NCI-H128 (cell line): ENCODE measurements around the gene QSER1.
"Not testable (repeated sequence)": the region's sequence is repeated elsewhere in the genome, so short reads cannot be mapped to it uniquely, and the experiment has no call there.

ENCODE experiments used
- DNase-seq: peaks from one replicate; lab custom pipeline; 2025; ENCODE audit not compliant: unreplicated experiment; lab: John Stamatoyannopoulos, UW

The QSER1 gene

DNA sequence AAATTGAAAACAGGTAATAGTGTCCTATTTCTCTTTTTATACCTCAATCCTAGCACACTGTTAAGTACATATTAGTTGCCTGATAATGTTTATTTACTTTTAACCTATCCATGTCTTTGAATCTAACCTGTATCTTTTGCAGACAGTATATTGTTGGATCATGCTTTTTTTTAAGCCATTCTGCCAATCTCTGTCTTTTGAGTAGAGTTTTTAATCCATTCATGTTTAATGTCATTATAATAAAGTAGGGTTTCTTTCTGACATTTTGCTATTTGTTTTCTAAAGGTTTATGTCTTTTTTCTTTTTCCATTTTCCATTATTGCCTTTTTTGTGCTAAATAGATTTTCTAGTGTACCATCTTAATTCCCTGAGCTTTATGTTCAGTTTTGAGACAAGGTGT is 99.3 kb downstream of the QSER1 start:
- no peak for DNase-seq

DNA sequence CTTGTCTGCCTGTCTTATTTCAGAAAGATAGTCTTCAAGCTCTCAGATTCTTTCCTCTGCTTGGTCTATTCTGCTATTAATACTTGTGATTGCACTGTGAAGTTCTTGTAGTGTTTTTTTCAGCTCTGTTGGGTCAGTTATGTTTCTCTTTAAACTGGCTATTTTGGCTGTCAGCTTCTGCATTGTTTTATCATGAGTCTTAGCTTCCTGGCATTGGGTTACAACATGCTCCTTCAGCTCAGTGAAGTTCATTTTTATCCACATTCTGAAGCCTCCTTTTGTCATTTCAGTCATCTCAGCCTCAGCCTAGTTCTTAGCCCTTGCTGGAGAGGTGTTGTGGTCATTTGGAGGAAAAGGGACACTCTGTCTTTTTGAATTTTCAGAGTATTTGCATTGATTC is 107.6 kb downstream of the QSER1 start:
- DNase-seq, result no peak

DNA sequence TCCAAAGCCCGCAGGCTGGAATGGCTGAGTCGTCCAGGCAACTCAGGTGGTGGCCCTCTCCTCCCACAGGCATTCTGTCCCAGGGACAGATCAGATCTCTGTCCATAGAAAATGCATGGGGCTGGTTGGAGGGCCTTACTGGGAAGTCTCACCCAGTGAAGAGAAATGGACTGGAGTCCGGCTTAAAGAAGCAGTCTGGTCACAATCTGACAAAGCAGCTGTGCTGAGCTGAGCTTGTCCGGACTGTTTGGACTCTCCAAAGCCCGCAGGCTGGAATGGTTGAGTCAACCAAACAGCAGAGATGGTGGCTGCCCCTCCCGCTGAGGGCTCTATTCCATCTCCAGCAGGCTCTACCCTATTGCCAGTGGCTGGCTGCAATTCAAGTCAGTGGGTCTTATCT is 108.7 kb downstream of the QSER1 start:
- DNase-seq, result no peak

DNA sequence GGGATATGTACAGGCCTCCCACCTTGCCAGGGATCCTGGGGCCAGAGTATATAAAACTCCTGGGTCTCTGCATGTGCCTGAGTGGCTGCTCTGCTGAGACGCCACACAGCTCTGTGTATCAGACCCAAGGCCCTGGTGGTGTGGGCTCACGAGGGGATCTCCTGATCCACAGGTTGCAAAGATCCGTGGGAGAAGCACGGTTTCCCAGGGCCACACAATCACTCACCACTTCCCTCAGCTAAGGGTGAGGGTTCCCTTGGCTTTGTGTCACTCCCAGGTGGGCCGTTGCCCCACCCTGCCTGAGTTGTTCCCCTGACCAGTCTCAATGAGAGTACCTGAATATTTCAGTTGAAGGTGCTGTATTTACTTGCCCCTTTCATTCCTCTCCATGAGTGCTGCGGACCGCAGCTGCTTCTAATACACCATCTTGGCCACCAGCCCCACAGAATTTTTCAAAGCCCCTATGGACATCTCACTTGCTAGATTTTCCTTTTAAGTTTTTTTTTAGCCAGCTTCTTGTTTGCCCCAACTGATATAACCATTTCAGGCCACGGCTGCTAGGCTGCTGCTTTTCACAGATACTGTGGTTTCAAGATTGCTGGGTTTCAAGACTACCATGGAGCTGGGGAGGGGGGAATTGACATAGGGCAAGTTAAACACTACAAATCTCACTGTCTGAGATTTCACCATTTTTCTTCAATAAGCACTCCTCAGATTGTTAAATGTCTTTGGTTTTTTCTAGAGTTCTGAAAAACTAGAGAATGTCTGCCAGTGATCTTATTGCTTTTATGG is 109.3 kb downstream of the QSER1 start:
- no peak for DNase-seq

DNA sequence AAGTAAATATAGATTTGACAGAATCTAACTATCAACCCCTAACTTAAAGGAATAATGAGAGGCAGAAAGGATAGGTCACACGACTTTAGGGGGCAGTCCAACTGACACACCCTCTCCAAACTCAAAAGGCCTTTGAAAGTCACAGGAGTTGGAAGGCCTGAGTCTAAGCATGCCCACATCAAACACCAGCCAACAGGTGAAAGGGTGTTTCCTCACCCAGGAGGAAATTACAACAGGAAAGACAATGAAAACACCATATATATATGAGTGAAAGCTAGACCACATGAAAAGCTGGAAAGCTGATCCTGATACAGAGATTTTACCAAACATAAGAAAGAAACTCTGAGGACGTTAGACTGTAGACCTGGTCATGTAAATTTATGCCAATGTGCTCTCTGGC is 112.6 kb downstream of the QSER1 start:
- no peak for DNase-seq

DNA sequence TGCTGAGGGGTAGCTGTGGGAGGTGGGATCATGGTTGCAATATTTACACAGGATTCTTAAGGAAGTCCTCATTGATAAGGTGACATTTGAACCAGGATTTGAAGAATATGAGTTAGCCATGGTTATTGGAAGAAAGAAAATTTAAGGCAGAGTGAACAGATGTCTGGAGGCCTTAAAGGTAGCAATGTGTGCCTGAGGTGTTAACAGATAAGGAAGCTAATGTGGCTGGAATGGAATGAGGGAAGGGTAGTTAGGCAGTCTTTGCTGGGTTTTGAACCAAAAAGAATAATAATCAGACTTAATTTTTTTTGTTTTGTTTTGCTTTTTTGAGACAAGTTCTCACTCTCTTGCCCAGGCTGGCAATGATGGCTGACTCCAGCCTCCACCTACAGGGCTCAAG is 113.4 kb downstream of the QSER1 start:
- no peak for DNase-seq

DNA sequence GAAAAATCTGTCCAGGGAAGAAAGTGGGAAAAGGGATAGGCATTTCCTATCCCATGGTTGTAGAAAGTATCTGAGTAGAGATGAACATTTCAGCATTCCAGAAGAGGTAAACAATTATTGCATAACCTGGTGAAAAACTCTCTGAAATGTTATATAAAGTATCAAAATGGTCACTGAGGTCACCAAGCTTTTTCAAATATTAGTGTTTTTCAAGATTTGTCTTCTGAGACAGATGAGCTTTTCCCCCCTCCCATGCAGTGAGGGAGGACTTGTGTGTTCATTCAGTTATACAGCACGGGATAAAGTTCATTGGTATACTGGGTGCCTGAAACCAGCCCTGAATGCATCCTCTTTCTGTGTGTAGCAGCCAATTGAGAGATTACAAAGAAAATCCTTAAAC is 121.1 kb downstream of the QSER1 start:
- DNase-seq, result no peak

DNA sequence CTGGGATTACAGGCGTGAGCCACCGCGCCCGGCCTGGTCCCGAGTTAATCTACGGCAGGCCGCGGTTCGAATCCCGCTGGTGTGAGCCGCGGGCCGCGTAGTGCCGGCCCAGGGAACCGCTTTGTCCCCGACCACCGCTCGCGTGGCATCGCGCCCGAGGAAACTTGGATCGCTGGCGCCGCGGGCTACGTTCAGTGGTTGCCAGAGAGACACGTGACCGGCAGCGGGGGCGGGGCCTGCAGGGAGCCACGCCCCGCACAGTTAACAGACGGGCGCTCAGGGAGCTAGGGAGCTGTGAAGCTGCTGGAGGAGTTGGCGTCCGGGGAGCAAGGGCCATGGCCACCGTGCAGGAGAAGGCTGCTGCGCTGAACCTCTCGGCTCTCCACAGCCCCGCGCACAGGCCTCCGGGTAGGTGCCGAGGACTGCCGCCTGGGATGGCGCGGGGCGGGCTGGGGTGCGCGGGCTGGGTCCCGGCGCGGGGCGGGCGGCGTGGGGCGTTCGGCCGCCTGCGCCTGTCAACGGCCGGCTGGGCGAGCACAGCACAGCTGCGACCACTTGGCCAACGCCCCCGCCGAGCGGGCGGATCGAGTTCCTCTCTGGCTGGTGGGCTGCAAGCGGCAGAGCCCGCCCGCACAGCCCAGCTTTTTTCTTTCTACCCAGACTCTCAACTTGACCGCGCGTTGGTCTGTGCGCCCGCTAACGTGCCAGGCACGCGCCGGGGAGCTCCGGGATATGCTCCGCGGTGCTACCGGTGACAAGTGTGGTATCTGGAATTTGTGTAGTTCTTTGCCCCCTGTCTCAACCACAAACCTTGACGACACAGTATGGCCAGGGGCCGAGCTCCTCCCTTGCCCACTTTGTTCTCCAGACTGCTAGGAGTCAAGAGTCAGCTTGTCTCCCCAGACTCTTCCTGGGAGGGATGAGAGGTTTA is 123.3 kb downstream of the QSER1 start, which contains the start of gene DEPDC7:
Gene DEPDC7, plus strand, starts transcription at position 258 of the 931 bp plus-strand sequence. Its CDS starts 78 bp downstream, at position 336.
- peak; percentile 73 for DNase-seq

DNA sequence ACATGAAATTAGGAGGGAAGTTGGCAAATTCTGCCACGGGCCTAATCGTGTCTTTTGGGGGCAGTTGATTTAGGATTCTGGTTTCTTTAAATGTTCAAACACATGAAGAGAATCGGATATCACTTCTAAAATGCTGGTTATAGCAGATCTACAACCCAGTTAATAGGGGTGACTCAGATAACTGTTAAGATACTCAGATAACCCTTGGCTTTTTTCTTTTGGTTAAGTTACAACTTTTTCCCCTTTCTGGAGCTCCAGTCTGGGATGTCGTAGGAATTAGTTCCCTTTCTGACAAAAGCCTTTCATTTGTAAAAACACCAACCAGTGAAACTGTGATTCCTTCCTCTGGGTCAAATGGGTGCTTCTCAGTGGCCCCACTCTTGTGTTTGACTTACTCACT is 124.0 kb downstream of the QSER1 start:
- no peak for DNase-seq

DNA sequence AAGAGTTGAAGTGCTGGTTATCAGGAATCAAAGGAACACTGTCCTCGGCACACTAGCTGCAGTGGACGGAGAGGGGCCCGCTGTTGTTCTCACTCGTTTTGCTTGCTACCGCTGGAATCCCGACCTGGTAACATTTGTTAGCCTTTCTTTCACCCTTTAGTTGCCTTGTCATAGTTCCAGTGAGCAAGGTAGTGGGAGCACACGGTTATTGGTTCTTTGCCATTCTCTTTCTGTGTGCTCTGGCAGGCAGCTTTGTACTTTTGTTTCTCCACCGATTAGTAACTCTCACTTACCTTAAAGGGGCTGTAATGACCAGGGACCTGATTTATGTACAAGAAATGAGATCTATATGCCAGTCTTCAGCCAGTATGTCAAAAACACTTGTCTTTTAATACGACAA is 124.9 kb downstream of the QSER1 start:
- DNase-seq, result no peak

DNA sequence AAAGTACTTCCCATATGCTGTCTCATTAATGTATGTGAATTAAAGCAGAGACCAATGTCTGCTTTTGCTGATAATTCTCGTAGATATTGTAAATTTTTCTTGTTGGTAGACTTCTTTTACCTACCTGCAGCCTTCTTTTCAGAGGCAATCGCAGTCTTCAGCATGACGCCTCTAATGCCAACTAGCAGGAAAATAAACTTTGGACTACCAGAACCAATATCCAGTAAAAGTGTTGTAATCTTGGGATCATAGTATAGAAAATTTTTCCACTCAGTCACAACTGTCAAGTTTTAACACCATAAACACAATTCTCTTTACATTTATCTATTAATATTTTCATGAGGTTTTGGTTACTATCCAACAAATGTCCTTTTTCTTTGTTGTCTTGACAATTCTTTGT is 125.4 kb downstream of the QSER1 start:
- DNase-seq, result no peak

DNA sequence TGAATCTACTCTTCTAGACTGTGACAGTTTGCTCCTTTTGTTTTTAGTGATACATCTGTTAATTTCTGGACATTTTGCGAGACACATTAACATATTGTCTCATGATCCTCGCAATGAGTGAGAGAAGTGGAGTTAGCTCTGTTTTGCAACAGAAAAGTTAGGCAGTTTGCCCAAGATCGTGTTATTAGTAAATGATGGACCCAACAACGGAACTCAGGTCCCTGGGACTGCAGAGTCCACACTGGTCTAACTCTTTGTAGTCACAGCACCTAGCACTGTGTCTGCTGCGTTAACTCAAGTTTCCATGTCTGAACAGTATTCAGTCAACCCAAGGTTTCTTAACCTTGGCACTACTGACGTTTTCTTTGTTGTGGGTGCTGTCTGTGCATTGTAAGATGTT is 126.2 kb downstream of the QSER1 start:
- no peak for DNase-seq

DNA sequence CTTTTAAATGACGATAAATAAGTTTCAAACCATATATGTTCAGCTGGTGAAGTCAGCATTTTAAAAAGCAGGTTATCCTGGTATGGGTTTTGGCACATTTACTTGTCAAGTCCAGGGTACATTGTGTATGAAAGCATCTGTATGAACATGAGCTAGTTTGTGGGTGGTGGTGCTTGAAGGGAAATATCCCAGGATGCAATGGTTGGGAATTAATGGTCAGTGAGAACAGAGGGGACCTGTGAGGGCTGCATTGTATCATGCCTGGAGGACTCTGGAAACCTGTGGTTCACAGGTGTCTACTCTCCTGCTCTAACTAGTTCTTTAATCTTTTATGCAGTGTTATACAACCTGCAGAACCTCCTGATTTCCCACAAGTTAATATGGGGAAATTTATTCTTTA is 128.9 kb downstream of the QSER1 start:
- no peak for DNase-seq

DNA sequence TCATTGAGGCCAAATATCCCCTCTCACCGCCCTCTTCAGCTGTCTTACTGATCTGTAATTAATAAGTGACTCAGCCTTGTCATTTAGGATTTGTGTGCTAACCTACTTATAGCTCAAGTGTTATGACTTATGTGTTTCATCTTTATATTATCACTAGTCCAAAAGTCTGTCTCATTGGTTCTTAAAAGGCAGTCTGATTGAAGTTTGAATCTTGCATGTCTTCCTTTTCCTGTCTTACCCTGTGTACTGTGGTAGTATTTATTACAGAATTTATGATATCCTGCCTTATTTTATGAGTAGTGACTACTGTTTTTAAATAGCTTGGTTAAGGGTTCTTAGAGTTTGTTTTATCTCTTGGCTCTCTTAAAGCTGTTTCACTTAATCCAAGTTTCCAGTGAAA is 129.3 kb downstream of the QSER1 start:
- DNase-seq, result no peak

DNA sequence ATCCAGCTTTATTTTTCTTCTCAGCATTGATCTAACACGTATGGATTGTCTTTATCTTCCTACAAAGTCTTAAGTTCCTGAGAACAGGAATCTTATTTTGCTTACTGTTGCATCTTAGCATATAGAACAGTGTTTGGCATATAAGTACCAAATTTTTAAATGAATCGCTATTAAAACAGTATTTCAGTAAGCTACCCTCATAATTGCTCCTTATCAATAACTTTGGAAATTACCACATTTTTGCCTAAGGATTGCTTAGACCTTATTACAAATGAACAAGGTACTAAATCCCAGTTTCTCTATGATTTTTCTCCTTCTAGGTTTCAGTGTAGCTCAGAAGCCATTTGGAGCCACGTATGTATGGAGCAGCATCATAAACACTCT is 132.7 kb downstream of the QSER1 start:
- no peak for DNase-seq

DNA sequence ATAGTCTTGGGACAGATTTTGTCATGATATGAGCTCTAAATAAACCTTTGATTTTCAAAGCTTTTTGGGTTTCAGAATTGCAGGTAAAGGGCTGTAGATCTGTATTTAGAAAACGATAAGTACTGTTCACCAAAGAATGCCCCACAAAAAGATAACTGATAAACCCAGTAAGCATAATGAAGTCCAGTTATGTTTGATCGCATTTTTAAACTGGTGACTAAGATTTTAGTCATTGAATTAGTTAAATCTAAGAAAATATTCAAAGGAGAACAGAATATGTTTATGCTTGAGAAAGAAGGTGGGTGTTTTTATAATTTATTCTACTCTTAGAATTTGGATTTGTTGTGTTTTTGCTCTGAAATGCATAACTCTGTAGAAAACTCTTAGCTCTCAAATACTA is 134.6 kb downstream of the QSER1 start:
- DNase-seq, result no peak

DNA sequence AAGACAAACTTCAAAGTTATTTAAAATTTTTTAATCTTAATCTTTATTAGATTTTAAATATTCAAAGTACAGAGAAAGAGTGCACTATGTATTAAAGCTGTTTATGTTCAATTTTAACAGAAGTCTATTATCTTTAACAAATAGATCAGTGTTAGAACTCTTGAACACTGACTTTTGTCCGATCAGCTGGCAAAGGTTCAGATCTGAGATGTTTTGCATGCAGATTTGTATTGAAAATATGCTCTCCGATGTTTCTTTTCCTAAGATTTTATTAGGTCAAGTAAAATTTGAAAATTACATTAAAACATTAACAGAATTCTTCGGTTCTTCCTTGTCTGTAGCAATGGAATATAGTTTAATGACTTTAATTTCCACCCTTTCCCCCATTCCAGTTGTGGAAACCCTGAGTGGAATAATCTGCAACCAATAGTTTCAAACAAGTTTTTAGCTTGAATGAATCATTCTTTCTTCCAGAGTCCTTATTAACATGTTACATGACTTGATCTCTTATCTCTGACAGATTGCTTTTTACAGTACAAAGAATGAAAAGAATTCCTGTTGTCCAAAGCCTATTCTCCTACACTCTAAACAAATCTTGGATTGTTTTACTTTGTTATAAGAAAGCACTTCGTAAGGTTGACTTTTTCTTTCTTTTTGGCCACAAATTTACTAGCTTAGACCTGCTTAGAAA is 135.4 kb downstream of the QSER1 start:
- DNase-seq, result no peak

DNA sequence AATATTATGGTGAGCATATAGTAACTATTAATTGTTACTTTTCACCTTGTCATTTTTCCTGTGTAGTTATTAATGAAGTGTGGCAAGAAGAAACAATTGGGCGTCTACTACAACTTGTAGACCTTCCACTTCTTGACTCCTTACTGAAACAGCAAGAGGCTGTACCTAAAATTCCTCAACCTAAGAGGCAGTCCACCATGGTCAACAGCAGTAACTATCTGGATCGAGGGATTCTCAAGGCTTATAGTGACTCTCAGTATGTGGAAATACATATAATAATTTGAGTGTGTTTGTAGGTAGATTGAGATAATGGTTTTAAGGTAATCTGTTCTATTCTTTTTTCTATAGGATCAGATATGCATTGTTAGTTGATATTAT is 135.9 kb downstream of the QSER1 start:
- DNase-seq, result no peak

DNA sequence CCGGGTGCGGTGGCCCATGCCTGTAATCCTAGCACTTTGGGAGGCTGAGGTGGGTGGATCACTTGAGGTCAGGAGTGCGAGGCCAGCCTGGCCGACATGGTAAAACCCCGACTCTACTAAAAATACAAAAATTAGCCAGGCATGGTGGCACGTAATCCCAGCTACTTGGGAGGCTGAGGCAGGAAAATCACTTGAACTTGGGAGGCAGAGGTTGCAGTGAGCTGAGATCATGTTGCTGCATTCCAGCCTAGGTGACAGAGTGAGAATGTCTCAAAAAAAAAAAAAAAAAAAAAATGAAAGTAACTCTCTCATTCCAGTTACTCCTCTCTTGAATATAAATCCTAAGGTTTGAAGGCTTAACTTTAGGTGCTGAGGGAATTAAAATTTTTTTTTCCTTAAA is 136.6 kb downstream of the QSER1 start:
- DNase-seq, result not testable (repeated sequence)
